Measurements from ENCODE around the gene CSH2.
A peak's percentile ranks its signal among the peaks of the same experiment; 100 is the strongest.
"Not testable (repeated sequence)": the region's sequence is repeated elsewhere in the genome, so short reads cannot be mapped to it uniquely, and the experiment has no call there.

Gene CSH2

DNA sequence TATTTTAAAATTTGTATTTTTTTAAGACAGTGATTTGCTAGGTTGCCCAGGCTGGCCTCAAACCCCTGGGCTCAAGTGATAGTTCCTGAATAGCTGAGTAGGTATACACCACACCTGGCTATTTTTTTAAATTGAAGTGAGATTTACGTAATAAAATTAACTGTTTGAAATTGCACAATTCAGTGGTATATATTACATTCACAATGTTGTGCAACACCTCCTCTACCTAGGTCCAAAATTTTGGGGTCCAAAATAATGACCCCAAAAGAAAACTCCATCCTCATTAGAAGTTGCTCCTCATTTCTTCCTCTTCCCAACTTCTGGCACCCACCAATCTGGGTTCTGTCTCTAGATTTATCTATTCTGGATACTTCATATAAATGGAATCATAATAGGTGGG lies 28.0 kb downstream of the CSH2 start:
- Histone ChIP-seq H3K9me2 (replicated peaks; ENCODE audit: insufficient read depth, low read length) (no peaks in the 10 kb centered on the region), H2AFZ (ENCODE audit: low read depth, low read length, severe bottlenecking) (no peak overlapping the region), H3K9me3 (ENCODE audit: insufficient read depth, low read length) (peaks cover 7% of the 10 kb centered on the region; the same call in 1 of the 2 replicates), H3K27me3 (ENCODE audit: low read length) (no peaks in the 10 kb centered on the region), H3F3A (ENCODE audit: insufficient read depth) (peaks cover 17% of the 10 kb centered on the region), H3K9ac (ENCODE audit: low read length) (no peak overlapping the region), H3K79me2 (ENCODE audit: insufficient read depth, low read length) (peaks cover 18% of the 10 kb centered on the region), H3K4me3 (ENCODE audit: insufficient read depth, low read length, poor library complexity, severe bottlenecking) (no peak overlapping the region), H4K20me1 (ENCODE audit: low read depth, low read length) (no peaks in the 10 kb centered on the region), H3K36me3 (ENCODE audit: low read length) (no peaks in the 10 kb centered on the region), H3K27ac (ENCODE audit: low read depth, low read length) (no peak overlapping the region), H3K4me2 (ENCODE audit: low read depth, low read length, poor library complexity, severe bottlenecking) (no peak overlapping the region)
- TF ChIP-seq, protein P1, sequence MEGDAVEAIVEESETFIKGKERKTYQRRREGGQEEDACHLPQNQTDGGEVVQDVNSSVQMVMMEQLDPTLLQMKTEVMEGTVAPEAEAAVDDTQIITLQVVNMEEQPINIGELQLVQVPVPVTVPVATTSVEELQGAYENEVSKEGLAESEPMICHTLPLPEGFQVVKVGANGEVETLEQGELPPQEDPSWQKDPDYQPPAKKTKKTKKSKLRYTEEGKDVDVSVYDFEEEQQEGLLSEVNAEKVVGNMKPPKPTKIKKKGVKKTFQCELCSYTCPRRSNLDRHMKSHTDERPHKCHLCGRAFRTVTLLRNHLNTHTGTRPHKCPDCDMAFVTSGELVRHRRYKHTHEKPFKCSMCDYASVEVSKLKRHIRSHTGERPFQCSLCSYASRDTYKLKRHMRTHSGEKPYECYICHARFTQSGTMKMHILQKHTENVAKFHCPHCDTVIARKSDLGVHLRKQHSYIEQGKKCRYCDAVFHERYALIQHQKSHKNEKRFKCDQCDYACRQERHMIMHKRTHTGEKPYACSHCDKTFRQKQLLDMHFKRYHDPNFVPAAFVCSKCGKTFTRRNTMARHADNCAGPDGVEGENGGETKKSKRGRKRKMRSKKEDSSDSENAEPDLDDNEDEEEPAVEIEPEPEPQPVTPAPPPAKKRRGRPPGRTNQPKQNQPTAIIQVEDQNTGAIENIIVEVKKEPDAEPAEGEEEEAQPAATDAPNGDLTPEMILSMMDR (IDR thresholded peaks at IDR 0.05; ENCODE audit: insufficient read depth, low read length, poor library complexity, severe bottlenecking): no peak
- no peak for TF ChIP-seq EZH2phosphoT487 (conservative IDR thresholded peaks at IDR 0.05; ENCODE audit: low read length)

DNA sequence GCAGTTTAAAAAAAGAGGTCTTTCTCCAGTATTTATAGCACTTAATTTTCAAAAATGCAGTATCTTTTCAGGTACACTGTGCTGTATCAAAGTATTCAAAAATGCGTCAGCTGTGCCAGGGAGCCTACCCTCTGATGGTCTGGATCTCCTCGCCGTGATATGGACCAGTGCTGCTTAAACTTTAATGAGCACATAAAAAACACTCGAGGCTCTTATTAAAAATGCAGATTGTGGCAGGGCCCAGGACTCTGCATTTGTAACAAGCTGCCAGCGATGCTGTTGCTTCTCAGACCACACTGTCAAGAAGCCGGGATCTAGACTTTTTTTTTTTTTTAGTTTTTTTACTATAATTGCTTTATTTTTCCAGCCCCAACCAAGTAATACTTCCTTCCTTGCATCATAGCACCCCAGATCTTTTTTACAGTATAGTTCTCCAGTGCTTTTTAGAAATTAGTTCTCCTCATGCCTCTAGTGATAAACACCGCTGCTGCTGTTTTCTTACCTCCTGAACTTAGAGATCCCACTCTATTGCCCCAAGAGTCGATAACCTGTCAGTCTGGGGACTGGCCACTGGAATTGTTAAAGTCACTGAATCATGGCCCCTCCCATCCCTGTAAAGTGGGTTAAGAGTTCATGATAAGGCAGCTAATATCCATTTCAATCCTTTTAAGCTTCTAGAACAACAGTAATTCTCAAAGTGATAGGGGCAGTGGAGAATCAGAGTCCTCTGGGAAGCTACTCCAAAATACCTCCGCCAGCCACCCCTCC lies 29.4 kb downstream of the CSH2 start:
- Histone ChIP-seq H3K4me3 (ENCODE audit: insufficient read depth, low read length, poor library complexity, severe bottlenecking) (peak overlapping the region; percentile 64), H3K9ac (ENCODE audit: low read length) (peak overlapping the region; percentile 45)

DNA sequence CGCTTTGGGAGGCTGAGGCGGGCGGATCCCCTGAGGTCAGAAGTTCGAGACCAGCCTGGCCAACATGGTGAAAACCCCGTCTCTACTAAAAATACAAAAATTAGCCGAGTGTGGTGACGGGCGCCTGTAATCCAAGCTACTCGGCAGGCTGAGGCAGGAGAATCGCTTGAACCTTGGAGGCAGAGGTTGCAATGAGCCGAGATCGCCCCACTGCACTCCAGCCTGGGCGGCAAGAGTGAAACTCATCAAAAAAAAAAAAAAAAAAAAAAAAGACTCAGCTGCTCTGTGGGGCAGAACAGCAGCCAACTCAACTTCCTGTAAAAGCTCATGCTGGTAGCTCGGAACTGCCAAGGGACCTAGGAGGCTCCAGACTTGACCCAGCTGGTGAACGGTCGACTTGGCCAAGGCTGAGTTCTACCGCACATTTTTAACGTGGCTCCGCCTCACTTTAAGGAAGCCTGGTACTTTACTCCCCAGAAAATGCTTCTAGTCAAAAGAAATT lies 30.0 kb downstream of the CSH2 start:
- H3F3A ChIP-seq (ENCODE audit: insufficient read depth): peaks cover 17% of the 10 kb centered on the region
- H2AFZ ChIP-seq (ENCODE audit: low read depth, low read length, severe bottlenecking): peak overlapping the region; percentile 68
- H3K27me3 ChIP-seq (ENCODE audit: low read length); H3K36me3 ChIP-seq (ENCODE audit: low read length); H4K20me1 ChIP-seq (ENCODE audit: low read depth, low read length); H3K9me2 ChIP-seq (replicated peaks; ENCODE audit: insufficient read depth, low read length); H3K9me3 ChIP-seq (ENCODE audit: insufficient read depth, low read length): not testable (repeated sequence)
- peak overlapping the region; percentile 77 for H3K27ac ChIP-seq (ENCODE audit: low read depth, low read length)
- peak overlapping the region; percentile 72 for H3K4me2 ChIP-seq (ENCODE audit: low read depth, low read length, poor library complexity, severe bottlenecking)
- peaks cover 38% of the 10 kb centered on the region for H3K79me2 ChIP-seq (ENCODE audit: insufficient read depth, low read length)
- peak overlapping the region; percentile 64 for H3K4me3 ChIP-seq (ENCODE audit: insufficient read depth, low read length, poor library complexity, severe bottlenecking)
- H3K9ac ChIP-seq (ENCODE audit: low read length): peak overlapping the region; percentile 45

More for the DNA sequence above, 29.4 kb downstream of the CSH2 start:
- peak overlapping the region; percentile 72 for H3K4me2 ChIP-seq (ENCODE audit: low read depth, low read length, poor library complexity, severe bottlenecking)
- H3K9me3 ChIP-seq (ENCODE audit: insufficient read depth, low read length): peaks cover 7% of the 10 kb centered on the region; the same call in 1 of the 2 replicates
- H3K9me2 ChIP-seq (replicated peaks; ENCODE audit: insufficient read depth, low read length): no peaks in the 10 kb centered on the region
- peaks cover 17% of the 10 kb centered on the region for H3F3A ChIP-seq (ENCODE audit: insufficient read depth)
- H3K79me2 ChIP-seq (ENCODE audit: insufficient read depth, low read length): peaks cover 32% of the 10 kb centered on the region
- H3K27ac ChIP-seq (ENCODE audit: low read depth, low read length): peak overlapping the region; percentile 77
- TF ChIP-seq, protein P1 (IDR thresholded peaks at IDR 0.05; ENCODE audit: insufficient read depth, low read length, poor library complexity, severe bottlenecking): no peak
- TF ChIP-seq EZH2phosphoT487 (conservative IDR thresholded peaks at IDR 0.05; ENCODE audit: low read length): no peak
- H2AFZ ChIP-seq (ENCODE audit: low read depth, low read length, severe bottlenecking): peak overlapping the region; percentile 68
- H4K20me1 ChIP-seq (ENCODE audit: low read depth, low read length): no peaks in the 10 kb centered on the region
- no peaks in the 10 kb centered on the region for H3K27me3 ChIP-seq (ENCODE audit: low read length)
- no peaks in the 10 kb centered on the region for H3K36me3 ChIP-seq (ENCODE audit: low read length)
